GM19023 (cell line): Measurements from ENCODE around the gene NT5C.
A peak's percentile ranks its signal among the peaks of the same experiment; 100 is the strongest.

Experiments used
- ATAC-seq: cut with Tn5 transposase; IDR thresholded peaks from one replicate; pipeline ENCODE4 v1.9.1; 2021; ENCODE audit warnings: mild to moderate bottlenecking, moderate library complexity; ENCODE audit not compliant: unreplicated experiment

NT5C gene

GRCh38 chr17:75124041-75124818, 7.3 kb downstream of the NT5C start:
- ATAC-seq = no peak

GRCh38 chr17:75118307-75118706, 13.2 kb downstream of the NT5C start:
- no peak for ATAC-seq

- no peak for ATAC-seq
Observed at GRCh38 chr17:75116737-75117136, 14.8 kb downstream of the NT5C start.

GRCh38 chr17:75115555-75115954, 16.0 kb downstream of the NT5C start:
- no peak for ATAC-seq

GRCh38 chr17:75114552-75115314, 16.8 kb downstream of the NT5C start:
- no peak for ATAC-seq

GRCh38 chr17:75113798-75114551, 17.6 kb downstream of the NT5C start:
- no peak for ATAC-seq

GRCh38 chr17:75111777-75112335, 19.7 kb downstream of the NT5C start:
- ATAC-seq = no peak

GRCh38 chr17:75110234-75110937, 21.2 kb downstream of the NT5C start:
- ATAC-seq = no peak

GRCh38 chr17:75109407-75110233, 21.9 kb downstream of the NT5C start, which contains the start of gene ARMC7:
Gene ARMC7, plus strand, starts transcription at chr17:75109969. Its CDS starts 320 bp downstream, at chr17:75110289.
- peak; percentile 63 for ATAC-seq

- ATAC-seq = no peak
Observed at GRCh38 chr17:75109046-75109406, 22.5 kb downstream of the NT5C start.

GRCh38 chr17:75108193-75108592, 23.3 kb downstream of the NT5C start:
- ATAC-seq = no peak

GRCh38 chr17:75105126-75106080, 26.1 kb downstream of the NT5C start:
- no peak for ATAC-seq

- no peak for ATAC-seq
Observed at GRCh38 chr17:75103601-75104554, 27.7 kb downstream of the NT5C start.

GRCh38 chr17:75102385-75102821, 29.1 kb downstream of the NT5C start:
- ATAC-seq = no peak

GRCh38 chr17:75099881-75100595, 31.5 kb downstream of the NT5C start:
- ATAC-seq = no peak

GRCh38 chr17:75098861-75099260, 32.7 kb downstream of the NT5C start:
- ATAC-seq = no peak

- no peak for ATAC-seq
Observed at GRCh38 chr17:75097865-75098264, 33.7 kb downstream of the NT5C start.
